Glutamatergic neuron (in vitro differentiated cells): ENCODE results near the gene RBPMS2. TPM values are rescaled to one million over a fixed set of nuclear protein-coding genes. Genes with fewer than 3 reads are reported as not detected.

Source experiments
- DNase-seq: peaks from one replicate; pipeline ENCODE4 v3.0.0; 2022
- H3K27ac Mint-ChIP-seq: one replicate; pipeline ENCODE4 v1.8.0; 2020; ENCODE audit warnings: mild to moderate bottlenecking, mixed read lengths, inconsistent platforms; ENCODE audit not compliant: unreplicated experiment
- H3K27me3 Mint-ChIP-seq: one replicate; pipeline ENCODE4 v1.8.0; 2020; ENCODE audit warnings: mild to moderate bottlenecking, moderate library complexity, mixed read lengths, inconsistent platforms; ENCODE audit not compliant: unreplicated experiment
- H3K36me3 Mint-ChIP-seq: one replicate; pipeline ENCODE4 v1.8.0; 2020; ENCODE audit warnings: mild to moderate bottlenecking, mixed read lengths, inconsistent platforms; ENCODE audit not compliant: unreplicated experiment
- H3K4me1 Mint-ChIP-seq: one replicate; pipeline ENCODE4 v1.8.0; 2020; ENCODE audit warnings: mild to moderate bottlenecking, low read depth, mixed read lengths, inconsistent platforms; ENCODE audit not compliant: unreplicated experiment
- H3K4me3 Mint-ChIP-seq: one replicate; pipeline ENCODE4 v1.8.0; 2020; ENCODE audit warnings: mild to moderate bottlenecking, mixed read lengths, inconsistent platforms; ENCODE audit not compliant: unreplicated experiment
- H3K9me3 Mint-ChIP-seq: one replicate; pipeline ENCODE4 v1.8.0; 2020; ENCODE audit warnings: mild to moderate bottlenecking, moderate library complexity, mixed read lengths, inconsistent platforms; ENCODE audit not compliant: unreplicated experiment
- CTCF ChIP-seq: fragments of 200-600 bp; sonication (generic); IDR thresholded peaks from one replicate; pipeline ENCODE4 v1.5.0; 2021; ENCODE audit not compliant: partially characterized antibody, unreplicated experiment
- total RNA-seq: library from RNA; stranded (reverse); fragmentation: NEBNext Ultra II Directional; extraction: Animal tissue kit (Norgen Biotek cat#: 25700); gene quantifications from one replicate; pipeline ENCODE4 v1.2.1, GENCODE V29; 2021; ENCODE audit not compliant: unreplicated experiment

The RBPMS2 gene
- total RNA-seq, 1 donor from 2014 or later = 2.0 TPM

- H3K27ac Mint-ChIP-seq = no peak overlapping the region
- H3K27me3 Mint-ChIP-seq = peaks cover 7% of the 10 kb centered on the region
- H3K36me3 Mint-ChIP-seq = no peaks in the 10 kb centered on the region
- DNase-seq = no peak
- H3K4me1 Mint-ChIP-seq = no peaks in the 10 kb centered on the region
- TF ChIP-seq CTCF = no peak
- no peaks in the 10 kb centered on the region for H3K9me3 Mint-ChIP-seq
- H3K4me3 Mint-ChIP-seq = no peak overlapping the region
Observed at GRCh38 chr15:64780600-64781156, 5.3 kb upstream of the RBPMS2 start.

GRCh38 chr15:64779630-64780029 lies 4.2 kb upstream of the RBPMS2 start:
- Mint-ChIP-seq H3K27me3 (peaks cover 7% of the 10 kb centered on the region), H3K4me1 (no peaks in the 10 kb centered on the region), H3K9me3 (no peaks in the 10 kb centered on the region), H3K27ac (no peak overlapping the region), H3K4me3 (no peak overlapping the region), H3K36me3 (no peaks in the 10 kb centered on the region)
- no peak for DNase-seq
- no peak for TF ChIP-seq CTCF

GRCh38 chr15:64779024-64779423 lies 3.6 kb upstream of the RBPMS2 start:
- Mint-ChIP-seq H3K36me3 (no peaks in the 10 kb centered on the region), H3K4me1 (no peaks in the 10 kb centered on the region), H3K9me3 (no peaks in the 10 kb centered on the region), H3K27ac (no peak overlapping the region), H3K4me3 (no peak overlapping the region), H3K27me3 (peaks cover 11% of the 10 kb centered on the region)
- TF ChIP-seq CTCF = no peak
- no peak for DNase-seq

GRCh38 chr15:64776402-64776786 lies 1.0 kb upstream of the RBPMS2 start:
- Mint-ChIP-seq H3K36me3 (no peaks in the 10 kb centered on the region), H3K4me3 (peak overlapping the region; percentile 82), H3K9me3 (no peaks in the 10 kb centered on the region), H3K4me1 (no peaks in the 10 kb centered on the region), H3K27me3 (peaks cover 14% of the 10 kb centered on the region), H3K27ac (no peak overlapping the region)
- no peak for DNase-seq
- TF ChIP-seq CTCF = no peak

GRCh38 chr15:64774629-64775493 lies 528 bp downstream of the RBPMS2 start:
- Mint-ChIP-seq H3K36me3 (no peaks in the 10 kb centered on the region), H3K27me3 (peaks cover 14% of the 10 kb centered on the region), H3K4me1 (no peaks in the 10 kb centered on the region), H3K27ac (no peak overlapping the region), H3K4me3 (peak overlapping the region; percentile 39), H3K9me3 (no peaks in the 10 kb centered on the region)
- TF ChIP-seq CTCF = no peak
- peak; percentile 33 for DNase-seq
